ENCODE results near the gene CPPED1.

- TF ChIP-seq CTCF (conservative IDR thresholded peaks at IDR 0.05 in 1 of 2, IDR thresholded peaks at IDR 0.05 in 1 of 2; ENCODE audit: low read depth in 1 of 2, low read length in 2 of 2) (no peak), EZH2 (IDR thresholded peaks at IDR 0.05; ENCODE audit: low read length, missing control alignments) (no peak)
These were observed 30.2 kb upstream of the CPPED1 start for GRCh38 chr16:12833926-12834325.

Data from fibroblast of lung (primary cell).